B cell (primary cell): Measurements from ENCODE around the gene EMB.
"Not testable (repeated sequence)": the region's sequence is repeated elsewhere in the genome, so short reads cannot be mapped to it uniquely, and the experiment has no call there.

Source experiments
- CTCF ChIP-seq: fragments of 200-600 bp; IDR thresholded peaks from one replicate; pipeline ENCODE4 v1.8.0; 2022; ENCODE audit warnings: antibody characterized with exemption, mild to moderate bottlenecking
- EZH2 ChIP-seq: IDR thresholded peaks from 2 replicates; pipeline ENCODE4 v1.6.1; 2012; ENCODE audit warnings: borderline replicate concordance, low read depth, mild to moderate bottlenecking, moderate library complexity, low read length; ENCODE audit not compliant: insufficient read depth, poor library complexity, severe bottlenecking

GRCh38 chr5:50465015-50465414, 23.9 kb upstream of the EMB start:
- TF ChIP-seq CTCF, EZH2: not testable (repeated sequence)
